ENCODE measurements around the gene FAM163B.

GRCh38 chr9:133594310-133594709, 14.9 kb downstream of the FAM163B start:
- TF ChIP-seq MEIS1 (CRISPR knock-in tag; IDR thresholded peaks at IDR 0.05; ENCODE audit: borderline replicate concordance) (no peak), CTCF (tag by site-specific recombination; IDR thresholded peaks at IDR 0.05) (no peak), HOXC10 (CRISPR knock-in tag; IDR thresholded peaks at IDR 0.05) (no peak), ZNF16 (tag by site-specific recombination; IDR thresholded peaks at IDR 0.05; ENCODE audit: low read depth) (no peak), YY1 (tag by site-specific recombination; IDR thresholded peaks at IDR 0.05) (no peak), ZNF292 (tag by site-specific recombination; IDR thresholded peaks at IDR 0.05; ENCODE audit: borderline replicate concordance, low read depth) (no peak), ZNF777 (tag by site-specific recombination; IDR thresholded peaks at IDR 0.05; ENCODE audit: borderline replicate concordance) (no peak)
